Peyer's patch (tissue), 4 donors: ENCODE results near the gene PYDC1. TPM values are rescaled to one million over a fixed set of nuclear protein-coding genes. Genes with fewer than 3 reads are reported as not detected.
A peak's percentile ranks its signal among the peaks of the same experiment; 100 is the strongest.

Source experiments
- DNase-seq, 3 donors: peaks; one replicate each; pipeline ENCODE4 v3.0.0-alpha.2; 2017 to 2019
- H3K27ac ChIP-seq, 4 donors: fragments of 200-600 bp; sonication (generic); one replicate each; pipeline ENCODE4 v1.5.1; 2016 to 2019
- H3K27me3 ChIP-seq, 2 donors: fragments of 200-600 bp; sonication (generic); one replicate each; pipeline ENCODE4 v1.5.1; 2019
- H3K36me3 ChIP-seq, 3 donors: fragments of 200-600 bp; sonication (generic); one replicate each; pipeline ENCODE4 v1.5.1; 2016 to 2019
- H3K4me1 ChIP-seq, 4 donors: fragments of 200-600 bp; sonication (generic); one replicate each; pipeline ENCODE4 v1.5.1; 2016 to 2019
- H3K4me3 ChIP-seq, 4 donors: fragments of 200-600 bp; sonication (generic); 1 replicate in 3 of 4; 2 replicates in 1 of 4; pipeline ENCODE4 v1.5.1; 2016 to 2019; ENCODE audit warnings: mild to moderate bottlenecking in 1 of 4
- H3K9me3 ChIP-seq, 4 donors: fragments of 200-600 bp; sonication (generic); one replicate each; pipeline ENCODE4 v1.5.1; 2016 to 2019; ENCODE audit warnings: mild to moderate bottlenecking in 1 of 4
- POLR2A ChIP-seq, 2 donors: fragments of 450-650 bp; IDR thresholded peaks; one replicate each; pipeline ENCODE4 v1.5.1; 2017; ENCODE audit warnings: antibody characterized with exemption in 2 of 2, mild to moderate bottlenecking in 2 of 2, moderate library complexity in 2 of 2
- total RNA-seq, 4 donors: library from RNA; depleted of rRNA; stranded (reverse); fragments of >200 nt; gene quantifications; one replicate each; pipeline ENCODE4 v1.1.0, GENCODE V29; 2016
- TF ChIP-seq, protein P1 (sequence below), 6 experiments: fragments of 450-650 bp in 4 of 6; fragments of 200-600 bp in 2 of 6; sonication (generic) in 1 of 6; IDR thresholded peaks; one replicate each; pipeline ENCODE4 v1.5.1; 2017 to 2019; ENCODE audit warnings: antibody characterized with exemption in 6 of 6, mild to moderate bottlenecking in 3 of 6, moderate library complexity in 1 of 6

Gene PYDC1
- not detected for total RNA-seq

DNA sequence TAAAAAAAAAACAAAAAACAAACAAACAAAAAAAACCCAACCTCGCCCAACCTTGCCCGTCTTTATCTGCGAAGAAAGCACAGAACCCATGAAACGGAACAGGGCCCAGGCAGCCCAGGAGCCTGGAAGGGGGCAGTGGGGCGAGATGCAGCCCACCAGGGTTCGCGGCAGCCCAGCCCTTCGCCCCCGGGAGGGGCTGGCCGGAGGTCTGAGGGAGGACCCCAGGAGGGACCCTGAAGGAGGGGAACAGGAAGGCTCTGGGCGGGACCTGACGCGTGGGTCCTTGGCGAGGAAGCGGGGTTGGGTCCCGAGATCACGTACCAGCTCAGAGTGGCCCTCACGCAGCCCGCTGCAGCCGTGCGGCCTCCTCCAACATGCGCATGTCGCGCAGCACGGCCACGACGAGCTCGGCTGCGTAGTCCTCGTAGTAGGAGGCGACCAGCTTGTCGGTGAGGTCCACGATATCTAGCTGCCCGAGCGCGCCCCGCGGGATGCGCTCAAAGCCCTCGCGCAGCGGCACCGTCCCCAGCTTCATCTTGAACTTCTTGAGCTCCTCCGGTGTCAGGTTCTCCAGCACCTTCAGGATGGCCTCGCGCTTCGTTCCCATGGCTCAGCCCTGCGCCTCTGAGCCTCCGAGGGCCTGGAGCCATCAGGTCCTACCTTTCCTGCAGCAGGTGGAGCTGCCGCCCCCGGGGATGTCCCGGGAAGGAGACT, at the start of gene PYDC1:
PYDC1 (minus strand) TSS at position 714 of the 714 bp plus-strand sequence; CDS start at position 607, 107 bp downstream.
- H3K9me3 ChIP-seq = no peaks in the 10 kb centered on the region
- no peak within 1 kb of the TSS for H3K27ac ChIP-seq
- peaks cover 0 to 27% (median 22%) of the 10 kb centered on the region in 4 donors for H3K4me1 ChIP-seq
- H3K4me3 ChIP-seq = peak within 1 kb of the TSS; percentile 8 to 45 (median 24)
- no peak for DNase-seq
- no peaks in the 10 kb centered on the region for H3K36me3 ChIP-seq
- TF ChIP-seq POLR2A (IDR thresholded peaks at IDR 0.05) = no peak
- TF ChIP-seq, protein P1, sequence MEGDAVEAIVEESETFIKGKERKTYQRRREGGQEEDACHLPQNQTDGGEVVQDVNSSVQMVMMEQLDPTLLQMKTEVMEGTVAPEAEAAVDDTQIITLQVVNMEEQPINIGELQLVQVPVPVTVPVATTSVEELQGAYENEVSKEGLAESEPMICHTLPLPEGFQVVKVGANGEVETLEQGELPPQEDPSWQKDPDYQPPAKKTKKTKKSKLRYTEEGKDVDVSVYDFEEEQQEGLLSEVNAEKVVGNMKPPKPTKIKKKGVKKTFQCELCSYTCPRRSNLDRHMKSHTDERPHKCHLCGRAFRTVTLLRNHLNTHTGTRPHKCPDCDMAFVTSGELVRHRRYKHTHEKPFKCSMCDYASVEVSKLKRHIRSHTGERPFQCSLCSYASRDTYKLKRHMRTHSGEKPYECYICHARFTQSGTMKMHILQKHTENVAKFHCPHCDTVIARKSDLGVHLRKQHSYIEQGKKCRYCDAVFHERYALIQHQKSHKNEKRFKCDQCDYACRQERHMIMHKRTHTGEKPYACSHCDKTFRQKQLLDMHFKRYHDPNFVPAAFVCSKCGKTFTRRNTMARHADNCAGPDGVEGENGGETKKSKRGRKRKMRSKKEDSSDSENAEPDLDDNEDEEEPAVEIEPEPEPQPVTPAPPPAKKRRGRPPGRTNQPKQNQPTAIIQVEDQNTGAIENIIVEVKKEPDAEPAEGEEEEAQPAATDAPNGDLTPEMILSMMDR (IDR thresholded peaks at IDR 0.05) = no peak
- peaks cover 0 to 21% of the 10 kb centered on the region in 2 donors for H3K27me3 ChIP-seq

DNA sequence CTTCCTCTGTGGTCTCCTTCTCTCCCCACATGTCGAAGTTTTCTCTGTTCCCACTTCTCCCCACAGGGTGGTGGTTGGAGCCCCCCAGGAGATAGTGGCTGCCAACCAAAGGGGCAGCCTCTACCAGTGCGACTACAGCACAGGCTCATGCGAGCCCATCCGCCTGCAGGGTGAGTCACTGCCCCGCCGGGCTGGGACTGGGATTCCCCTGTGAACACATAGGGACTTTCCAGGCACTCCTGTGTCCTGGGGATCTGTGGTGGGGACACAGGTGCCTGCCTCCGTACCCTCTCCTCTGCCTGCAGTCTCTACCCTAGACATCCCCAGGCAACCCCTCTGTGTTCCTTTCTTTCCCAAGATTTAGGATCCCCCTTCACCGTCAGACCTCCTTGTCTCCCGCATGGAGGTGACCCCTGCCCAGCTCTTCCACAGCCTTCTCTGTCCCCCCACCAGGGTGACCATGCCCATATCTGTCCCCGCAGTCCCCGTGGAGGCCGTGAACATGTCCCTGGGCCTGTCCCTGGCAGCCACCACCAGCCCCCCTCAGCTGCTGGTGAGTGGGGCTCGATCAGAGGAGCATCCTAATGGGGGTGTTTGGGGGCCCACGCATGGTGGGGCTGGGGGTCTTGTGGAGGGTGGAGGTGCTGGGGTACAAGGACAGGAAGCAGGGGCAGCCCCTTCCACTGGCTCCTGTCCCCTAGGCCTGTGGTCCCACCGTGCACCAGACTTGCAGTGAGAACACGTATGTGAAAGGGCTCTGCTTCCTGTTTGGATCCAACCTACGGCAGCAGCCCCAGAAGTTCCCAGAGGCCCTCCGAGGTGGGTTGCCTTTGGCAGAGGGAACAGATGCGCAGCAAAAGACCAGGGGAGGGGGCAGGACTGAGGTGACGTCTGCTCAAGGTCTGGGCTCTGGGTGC, 48.7 kb upstream of the PYDC1 start:
- peak overlapping the region in 1 of 4 donors; percentile 0 for H3K27ac ChIP-seq
- DNase-seq = peak in 2 of 3 donors; percentile 38 to 57
- H3K27me3 ChIP-seq = no peaks in the 10 kb centered on the region
- no peaks in the 10 kb centered on the region for H3K36me3 ChIP-seq
- H3K4me1 ChIP-seq = peaks cover 0 to 11% (median 7%) of the 10 kb centered on the region in 4 donors
- H3K9me3 ChIP-seq = no peaks in the 10 kb centered on the region
- TF ChIP-seq POLR2A (IDR thresholded peaks at IDR 0.05) = no peak
- TF ChIP-seq, protein P1 (IDR thresholded peaks at IDR 0.05) = no peak
- H3K4me3 ChIP-seq = no peak overlapping the region

GRCh38 chr16:31262084-31262483, 45.1 kb upstream of the PYDC1 start:
- H3K27ac ChIP-seq = no peak overlapping the region
- H3K4me1 ChIP-seq = peaks cover 0 to 17% (median 9%) of the 10 kb centered on the region in 4 donors
- H3K4me3 ChIP-seq = no peak overlapping the region
- no peaks in the 10 kb centered on the region for H3K9me3 ChIP-seq
- no peak for TF ChIP-seq POLR2A (IDR thresholded peaks at IDR 0.05)
- TF ChIP-seq, protein P1 (IDR thresholded peaks at IDR 0.05) = no peak
- no peaks in the 10 kb centered on the region for H3K36me3 ChIP-seq
- H3K27me3 ChIP-seq = no peaks in the 10 kb centered on the region
- no peak for DNase-seq

GRCh38 chr16:31260136-31260931, 43.4 kb upstream of the PYDC1 start:
- DNase-seq = peak in 1 of 3 donors; percentile 18
- peak overlapping the region in 1 of 4 donors; percentile 50 for H3K27ac ChIP-seq
- peak overlapping the region in 1 of 4 donors; percentile 16 for H3K4me3 ChIP-seq
- TF ChIP-seq, protein P1 (IDR thresholded peaks at IDR 0.05) = no peak
- no peak for TF ChIP-seq POLR2A (IDR thresholded peaks at IDR 0.05)
- no peaks in the 10 kb centered on the region for H3K27me3 ChIP-seq
- H3K4me1 ChIP-seq = peaks cover 0 to 11% (median 5%) of the 10 kb centered on the region in 4 donors
- H3K36me3 ChIP-seq = no peaks in the 10 kb centered on the region
- H3K9me3 ChIP-seq = no peaks in the 10 kb centered on the region

GRCh38 chr16:31258366-31258765, 41.4 kb upstream of the PYDC1 start:
- Histone ChIP-seq H3K4me1 (peaks cover 0 to 9% (median 3%) of the 10 kb centered on the region in 4 donors), H3K27ac (no peak overlapping the region), H3K9me3 (no peaks in the 10 kb centered on the region), H3K36me3 (no peaks in the 10 kb centered on the region), H3K27me3 (no peaks in the 10 kb centered on the region), H3K4me3 (no peak overlapping the region)
- TF ChIP-seq, protein P1 (IDR thresholded peaks at IDR 0.05) = no peak
- TF ChIP-seq POLR2A (IDR thresholded peaks at IDR 0.05) = no peak
- DNase-seq = no peak
